Small intestine (tissue), 4 donors: ENCODE data around the gene FUOM. TPM values are rescaled to one million over a fixed set of nuclear protein-coding genes. Genes with fewer than 3 reads are reported as not detected.

Experiments
- polyA plus RNA-seq, 4 donors: library from polyadenylated mRNA; stranded (reverse) in 3 of 4; unstranded in 1 of 4; fragments of 200-250 nt in 3 of 4; fragments of 120-200 nt in 1 of 4; gene quantifications; one replicate each; pipeline versions ENCODE4 v1.2.1 to v1.2.3, GENCODE V29; 2013
- donor health status: healthy with polysubstance abuse.
- donor health status: Bipolar disorder and iron deficiency.
- donor health status: healthy.

FUOM gene
- polyA plus RNA-seq, 4 donors: 62.5 to 320 (median 165) TPM

Other genes with a start within 250 kb of the FUOM start
- 10 to 100 TPM in 1 of 4 donors, under 1 TPM in 1, not detected in 2; 0.37 to 18.6 TPM for gene KNDC1, start 197.8 kb downstream of the FUOM start, polyA plus RNA-seq
- gene UTF1, start 127.8 kb downstream of the FUOM start, polyA plus RNA-seq: not detected
- gene VENTX, start 120.2 kb downstream of the FUOM start, polyA plus RNA-seq: under 1 TPM in 2 of 4 donors, not detected in 2; 0.19 to 0.30 TPM
- gene ADAM8, start 81.2 kb downstream of the FUOM start, polyA plus RNA-seq: 1 to 10 TPM in 3 of 4 donors, under 1 TPM in 1; 0.67 to 4.4 (median 2.1) TPM
- 100 to 1,000 TPM in 2 of 4 donors, 10 to 100 TPM in 2; 43.1 to 173 (median 88.4) TPM for gene TUBGCP2, start 49.1 kb downstream of the FUOM start, polyA plus RNA-seq
- 10 to 100 TPM; 21.8 to 61.5 (median 48.8) TPM for gene ZNF511, start 49.1 kb downstream of the FUOM start, polyA plus RNA-seq
- gene CALY, start 21.1 kb downstream of the FUOM start, polyA plus RNA-seq: 1 to 10 TPM in 2 of 4 donors, not detected in 2; 1.1 to 3.0 TPM
- gene PRAP1, start 10.6 kb downstream of the FUOM start, polyA plus RNA-seq: 1,000 to 10,000 TPM in 2 of 4 donors, 100 to 1,000 TPM in 2; 284 to 2,052 (median 1,107) TPM
- 100 to 1,000 TPM; 140 to 371 (median 225) TPM for gene ECHS1, start 15.3 kb upstream of the FUOM start, polyA plus RNA-seq
- 10 to 100 TPM in 3 of 4 donors, 1 to 10 TPM in 1; 7.9 to 40.8 (median 11.4) TPM for gene PAOX, start 21.2 kb upstream of the FUOM start, polyA plus RNA-seq
- 100 to 1,000 TPM in 2 of 4 donors, 10 to 100 TPM in 2; 67.4 to 124 (median 90.9) TPM for gene MTG1, start 36.1 kb upstream of the FUOM start, polyA plus RNA-seq
- gene SPRN, start 66.6 kb upstream of the FUOM start, polyA plus RNA-seq: 1 to 10 TPM in 2 of 4 donors, under 1 TPM in 2; 0.81 to 3.3 (median 0.99) TPM
- 1 to 10 TPM in 1 of 4 donors, under 1 TPM in 2, not detected in 1; 0.22 to 2.1 (median 0.33) TPM for gene SCART1, start 95.9 kb upstream of the FUOM start, polyA plus RNA-seq
- under 1 TPM in 2 of 4 donors, not detected in 2; 0.48 to 0.75 TPM for gene CYP2E1, start 169.3 kb upstream of the FUOM start, polyA plus RNA-seq
- under 1 TPM in 2 of 4 donors, not detected in 2; 0.09 to 0.24 TPM for gene SYCE1, start 207.6 kb upstream of the FUOM start, polyA plus RNA-seq